Activated T-cell treated with anti-CD3 and anti-CD28 coated beads, Interleukin-2, amount 50 U/mL, for 72 hours (primary cell): ENCODE data around the gene NR6A1. TPM values are rescaled to one million over a fixed set of nuclear protein-coding genes. Genes with fewer than 3 reads are reported as not detected.

Source experiments
- ATAC-seq, 2 donors: fragments of 150-1000 bp; cut with Tn5 transposase; replicated peaks in 1 of 2; 2 replicates each; pipeline ENCODE4 v1.10.0; 2021; ENCODE audit warnings: moderate library complexity in 2 of 2, mild to moderate bottlenecking in 1 of 2
- DNase-seq, 2 donors: peaks; one replicate each; pipeline ENCODE4 v3.0.0; 2021 to 2022; ENCODE audit warnings: mixed read lengths in 1 of 2
- H3K27ac Mint-ChIP-seq: one replicate; pipeline ENCODE4 v1.8.0; 2022; ENCODE audit warnings: mild to moderate bottlenecking, moderate library complexity, mixed read lengths
- H3K27me3 Mint-ChIP-seq: one replicate; pipeline ENCODE4 v1.8.0; 2022; ENCODE audit warnings: low read depth, mixed read lengths
- H3K36me3 Mint-ChIP-seq, 2 donors: one replicate each; pipeline ENCODE4 v1.8.0; 2022; ENCODE audit warnings: mixed read lengths in 2 of 2, mild to moderate bottlenecking in 1 of 2; ENCODE audit not compliant: insufficient read depth in 2 of 2
- H3K4me1 Mint-ChIP-seq: one replicate; pipeline ENCODE4 v1.8.0; 2022; ENCODE audit warnings: low read depth, mixed read lengths
- H3K4me3 Mint-ChIP-seq, 2 donors: one replicate each; pipeline ENCODE4 v1.8.0; 2022; ENCODE audit warnings: mild to moderate bottlenecking in 2 of 2, mixed read lengths in 2 of 2, moderate library complexity in 2 of 2
- H3K9me3 Mint-ChIP-seq, 2 donors: one replicate each; pipeline ENCODE4 v1.8.0; 2022; ENCODE audit warnings: mixed read lengths in 2 of 2
- total RNA-seq, 2 donors: library from RNA; stranded (reverse); gene quantifications; one replicate each; pipeline ENCODE4 v1.2.3, GENCODE V29; 2022

NR6A1 gene
- total RNA-seq, 2 donors from 2014 or later, result 2.9 to 4.0 TPM

GRCh38 chr9:124550072-124550471, 221.0 kb downstream of the NR6A1 start:
- Mint-ChIP-seq H3K27ac (no peak overlapping the region), H3K9me3 (no peaks in the 10 kb centered on the region), H3K27me3 (no peaks in the 10 kb centered on the region), H3K36me3 (no peaks in the 10 kb centered on the region), H3K4me3 (no peak overlapping the region), H3K4me1 (peaks cover 7% of the 10 kb centered on the region)
- ATAC-seq (no peak), DNase-seq (no peak)

GRCh38 chr9:124549016-124549415, 222.1 kb downstream of the NR6A1 start:
- Mint-ChIP-seq H3K27me3 (no peaks in the 10 kb centered on the region), H3K4me3 (no peak overlapping the region), H3K27ac (no peak overlapping the region), H3K4me1 (peaks cover 7% of the 10 kb centered on the region), H3K36me3 (no peaks in the 10 kb centered on the region), H3K9me3 (no peaks in the 10 kb centered on the region)
- no peak for ATAC-seq
- DNase-seq, result no peak

DNA sequence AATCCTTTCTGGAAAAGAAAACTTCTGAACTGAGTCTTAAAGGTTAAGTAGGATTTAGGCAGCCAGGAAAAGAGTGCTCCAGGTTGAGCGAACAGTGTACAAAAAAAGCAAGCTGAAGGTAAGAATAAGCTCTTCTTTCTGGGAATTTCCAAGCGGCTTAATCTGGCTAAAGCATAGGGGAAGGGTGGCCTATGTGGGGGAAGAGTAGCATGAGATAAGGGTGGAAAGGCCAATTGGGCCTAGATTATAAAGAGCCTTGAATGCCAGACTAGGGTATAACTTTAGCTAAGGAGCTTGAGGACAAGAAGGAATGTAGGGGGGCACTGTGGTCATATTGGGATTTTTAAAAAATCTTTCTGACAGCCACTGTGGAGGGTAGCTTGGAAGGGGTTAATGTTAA, 226.6 kb downstream of the NR6A1 start:
- Mint-ChIP-seq H3K9me3 (no peaks in the 10 kb centered on the region), H3K4me3 (no peak overlapping the region), H3K27ac (no peak overlapping the region), H3K36me3 (no peaks in the 10 kb centered on the region), H3K4me1 (peaks cover 7% of the 10 kb centered on the region), H3K27me3 (peaks cover 5% of the 10 kb centered on the region)
- DNase-seq (no peak), ATAC-seq (no peak)

DNA sequence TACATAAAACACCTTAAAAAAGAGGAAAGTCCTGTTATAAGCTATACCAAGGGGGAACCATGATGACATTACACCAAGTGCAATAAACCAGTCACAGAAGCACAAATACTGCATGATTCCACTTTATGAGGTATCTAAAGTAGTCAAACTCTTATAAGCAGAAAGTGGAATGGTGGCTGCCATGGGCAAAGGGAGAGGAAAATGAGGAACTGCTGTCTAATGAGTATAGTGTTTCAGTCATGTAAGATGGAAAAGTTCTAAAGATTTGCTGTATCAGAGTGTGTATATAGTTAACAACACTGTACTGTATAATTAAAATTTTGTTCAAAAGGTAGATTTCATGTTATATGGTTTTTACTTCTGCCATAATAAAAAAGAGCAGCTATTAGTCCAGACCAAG, 229.3 kb downstream of the NR6A1 start:
- Mint-ChIP-seq H3K9me3 (no peaks in the 10 kb centered on the region), H3K36me3 (no peaks in the 10 kb centered on the region)

DNA sequence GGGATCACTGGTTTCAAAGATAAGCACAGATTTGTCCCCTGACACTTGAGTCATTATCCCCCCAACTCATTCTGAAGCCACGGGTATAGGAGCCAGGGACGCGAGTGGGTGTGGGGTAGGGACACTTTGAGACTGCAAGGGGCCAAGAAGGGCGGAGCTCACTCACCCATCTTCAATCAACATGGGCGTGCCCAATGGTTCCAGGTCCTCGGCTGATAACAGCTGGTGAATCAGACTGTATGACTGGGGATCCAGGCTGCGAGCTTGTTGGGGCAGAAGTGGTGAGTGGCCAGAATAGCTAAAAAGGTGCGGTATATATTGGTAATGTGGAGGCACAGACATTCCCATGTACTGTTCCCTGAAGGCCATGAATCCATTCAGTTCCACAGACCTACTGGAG, 233.2 kb downstream of the NR6A1 start:
- no peak for DNase-seq
- ATAC-seq, result no peak
- Mint-ChIP-seq H3K4me3 (no peak overlapping the region), H3K9me3 (no peaks in the 10 kb centered on the region), H3K27me3 (peaks cover 5% of the 10 kb centered on the region), H3K36me3 (no peaks in the 10 kb centered on the region), H3K27ac (no peak overlapping the region), H3K4me1 (no peaks in the 10 kb centered on the region)

More for the DNA sequence above, 229.3 kb downstream of the NR6A1 start:
- H3K27ac Mint-ChIP-seq, result no peak overlapping the region
- H3K4me3 Mint-ChIP-seq, result no peak overlapping the region
- ATAC-seq, result no peak
- H3K4me1 Mint-ChIP-seq, result no peaks in the 10 kb centered on the region
- no peak for DNase-seq
- H3K27me3 Mint-ChIP-seq, result peaks cover 5% of the 10 kb centered on the region

- Mint-ChIP-seq H3K9me3 (no peaks in the 10 kb centered on the region), H3K4me3 (no peak overlapping the region), H3K36me3 (no peaks in the 10 kb centered on the region), H3K4me1 (no peaks in the 10 kb centered on the region), H3K27me3 (peaks cover 5% of the 10 kb centered on the region), H3K27ac (no peak overlapping the region)
- ATAC-seq (no peak), DNase-seq (no peak)
Observed at GRCh38 chr9:124535846-124536245, 235.3 kb downstream of the NR6A1 start.

DNA sequence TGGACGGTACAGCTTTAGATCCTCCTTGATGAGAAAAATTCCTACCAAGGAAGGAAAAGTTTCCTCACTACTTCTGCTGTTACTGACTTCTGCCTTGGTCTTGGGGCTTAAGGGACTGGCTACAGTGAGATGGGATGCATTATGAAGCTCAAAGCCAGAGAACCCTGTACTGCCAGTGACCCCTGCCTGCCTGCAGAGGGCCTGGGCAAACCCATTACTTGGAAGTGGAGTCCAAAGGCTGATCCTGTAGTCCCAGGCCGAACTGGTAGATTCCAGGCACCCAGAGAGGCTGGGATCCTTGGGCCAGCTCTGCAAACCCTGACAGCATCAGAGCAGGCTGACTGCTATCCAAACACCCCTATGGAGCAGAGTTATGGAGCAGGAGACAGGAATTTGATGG, 238.2 kb downstream of the NR6A1 start:
- DNase-seq, result no peak
- no peak for ATAC-seq
- no peaks in the 10 kb centered on the region for H3K27me3 Mint-ChIP-seq
- H3K4me1 Mint-ChIP-seq, result no peaks in the 10 kb centered on the region
- no peak overlapping the region for H3K4me3 Mint-ChIP-seq
- H3K36me3 Mint-ChIP-seq, result no peaks in the 10 kb centered on the region
- no peaks in the 10 kb centered on the region for H3K9me3 Mint-ChIP-seq
- H3K27ac Mint-ChIP-seq, result no peak overlapping the region

- ATAC-seq (no peak), DNase-seq (no peak)
- Mint-ChIP-seq H3K27ac (no peak overlapping the region), H3K36me3 (no peaks in the 10 kb centered on the region), H3K4me3 (no peak overlapping the region), H3K9me3 (no peaks in the 10 kb centered on the region), H3K4me1 (no peaks in the 10 kb centered on the region), H3K27me3 (no peaks in the 10 kb centered on the region)
Observed at GRCh38 chr9:124531115-124531514, 240.0 kb downstream of the NR6A1 start.

DNA sequence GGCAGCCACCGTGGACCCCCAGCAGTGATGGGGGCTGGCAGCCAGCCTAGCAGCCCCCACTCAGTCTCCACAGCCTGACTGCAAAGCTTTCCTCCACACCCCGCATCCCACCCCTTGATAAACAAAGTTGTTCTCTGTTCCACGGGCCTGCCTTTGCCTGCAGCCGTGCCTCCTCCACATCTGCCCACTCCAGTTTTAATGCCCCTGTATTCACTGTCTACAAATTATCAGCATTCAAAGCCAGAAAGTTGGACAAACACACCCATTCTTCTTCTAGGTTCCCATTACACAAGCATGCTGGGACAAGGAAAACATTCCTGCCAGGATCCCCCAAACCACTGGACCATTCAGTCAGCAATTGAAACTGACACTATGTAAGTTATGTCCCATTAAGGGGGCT, 240.9 kb downstream of the NR6A1 start:
- Mint-ChIP-seq H3K27me3 (no peaks in the 10 kb centered on the region), H3K9me3 (no peaks in the 10 kb centered on the region), H3K4me1 (no peaks in the 10 kb centered on the region), H3K36me3 (no peaks in the 10 kb centered on the region), H3K4me3 (no peak overlapping the region), H3K27ac (no peak overlapping the region)
- ATAC-seq, result no peak
- DNase-seq, result no peak

GRCh38 chr9:124527781-124528180, 243.3 kb downstream of the NR6A1 start:
- DNase-seq (no peak), ATAC-seq (no peak)
- Mint-ChIP-seq H3K36me3 (no peaks in the 10 kb centered on the region), H3K9me3 (no peaks in the 10 kb centered on the region), H3K4me1 (no peaks in the 10 kb centered on the region), H3K27ac (no peak overlapping the region), H3K4me3 (no peak overlapping the region), H3K27me3 (no peaks in the 10 kb centered on the region)

- no peaks in the 10 kb centered on the region for H3K36me3 Mint-ChIP-seq
- ATAC-seq, result no peak
Observed at GRCh38 chr9:124526174-124526573, 244.9 kb downstream of the NR6A1 start.

GRCh38 chr9:124522121-124523098, 248.7 kb downstream of the NR6A1 start:
- ATAC-seq (no peak), DNase-seq (no peak)

More at GRCh38 chr9:124526174-124526573, 244.9 kb downstream of the NR6A1 start:
- Mint-ChIP-seq H3K4me1 (no peaks in the 10 kb centered on the region), H3K27me3 (peaks cover 4% of the 10 kb centered on the region), H3K27ac (no peak overlapping the region), H3K9me3 (no peaks in the 10 kb centered on the region), H3K4me3 (no peak overlapping the region)
- no peak for DNase-seq

DNA sequence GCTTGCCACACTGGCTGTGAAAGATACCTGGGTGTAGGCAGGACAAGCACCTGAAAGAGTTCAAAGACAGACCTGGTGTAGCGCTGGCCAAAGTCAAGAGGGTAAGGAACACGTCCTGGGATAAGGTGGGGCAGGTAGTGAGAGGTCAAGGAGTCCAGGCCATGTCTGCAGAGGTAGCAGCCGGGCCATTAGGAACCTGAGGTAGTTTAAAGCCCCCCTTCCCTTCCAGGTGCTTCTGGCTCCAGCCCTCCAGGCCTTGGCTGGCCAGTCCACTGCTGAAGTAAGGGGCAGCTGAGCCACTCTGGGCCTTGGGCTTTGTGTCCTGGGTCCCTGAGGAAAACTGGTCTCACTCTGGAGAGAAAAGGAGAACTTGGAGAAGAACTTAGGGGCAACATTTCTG, 250.0 kb downstream of the NR6A1 start:
- Mint-ChIP-seq H3K9me3 (no peaks in the 10 kb centered on the region), H3K36me3 (no peaks in the 10 kb centered on the region), H3K4me1 (no peaks in the 10 kb centered on the region), H3K4me3 (no peak overlapping the region), H3K27me3 (peaks cover 11% of the 10 kb centered on the region), H3K27ac (no peak overlapping the region)
- ATAC-seq, result no peak
- DNase-seq, result no peak

More at GRCh38 chr9:124522121-124523098, 248.7 kb downstream of the NR6A1 start:
- H3K4me1 Mint-ChIP-seq, result no peaks in the 10 kb centered on the region
- H3K9me3 Mint-ChIP-seq, result no peaks in the 10 kb centered on the region
- no peak overlapping the region for H3K4me3 Mint-ChIP-seq
- no peaks in the 10 kb centered on the region for H3K36me3 Mint-ChIP-seq
- peaks cover 11% of the 10 kb centered on the region for H3K27me3 Mint-ChIP-seq
- H3K27ac Mint-ChIP-seq, result no peak overlapping the region

DNA sequence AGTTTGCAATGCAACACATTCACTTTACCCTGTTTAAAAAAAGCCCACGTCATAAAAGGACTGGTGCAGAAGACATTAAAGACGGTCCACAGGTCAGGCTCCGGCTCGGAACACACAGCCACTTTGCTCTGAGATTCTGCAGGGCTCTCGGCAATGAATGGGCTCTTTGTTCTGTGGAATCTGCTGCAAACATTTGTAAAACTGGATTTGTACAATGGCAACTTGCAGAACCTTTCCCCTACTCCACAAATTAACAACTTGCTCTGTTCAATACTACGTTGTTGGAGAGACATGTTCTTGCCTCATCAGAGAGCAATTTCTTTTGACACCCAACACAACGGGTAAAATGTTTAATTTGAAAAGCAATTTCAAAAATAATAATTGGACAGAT, 250.9 kb downstream of the NR6A1 start:
- Mint-ChIP-seq H3K4me1 (no peaks in the 10 kb centered on the region), H3K27ac (no peak overlapping the region), H3K9me3 (no peaks in the 10 kb centered on the region), H3K27me3 (peaks cover 11% of the 10 kb centered on the region), H3K36me3 (no peaks in the 10 kb centered on the region), H3K4me3 (no peak overlapping the region)
- ATAC-seq (no peak), DNase-seq (no peak)
